ENCODE data around the gene GATD1.

DNA sequence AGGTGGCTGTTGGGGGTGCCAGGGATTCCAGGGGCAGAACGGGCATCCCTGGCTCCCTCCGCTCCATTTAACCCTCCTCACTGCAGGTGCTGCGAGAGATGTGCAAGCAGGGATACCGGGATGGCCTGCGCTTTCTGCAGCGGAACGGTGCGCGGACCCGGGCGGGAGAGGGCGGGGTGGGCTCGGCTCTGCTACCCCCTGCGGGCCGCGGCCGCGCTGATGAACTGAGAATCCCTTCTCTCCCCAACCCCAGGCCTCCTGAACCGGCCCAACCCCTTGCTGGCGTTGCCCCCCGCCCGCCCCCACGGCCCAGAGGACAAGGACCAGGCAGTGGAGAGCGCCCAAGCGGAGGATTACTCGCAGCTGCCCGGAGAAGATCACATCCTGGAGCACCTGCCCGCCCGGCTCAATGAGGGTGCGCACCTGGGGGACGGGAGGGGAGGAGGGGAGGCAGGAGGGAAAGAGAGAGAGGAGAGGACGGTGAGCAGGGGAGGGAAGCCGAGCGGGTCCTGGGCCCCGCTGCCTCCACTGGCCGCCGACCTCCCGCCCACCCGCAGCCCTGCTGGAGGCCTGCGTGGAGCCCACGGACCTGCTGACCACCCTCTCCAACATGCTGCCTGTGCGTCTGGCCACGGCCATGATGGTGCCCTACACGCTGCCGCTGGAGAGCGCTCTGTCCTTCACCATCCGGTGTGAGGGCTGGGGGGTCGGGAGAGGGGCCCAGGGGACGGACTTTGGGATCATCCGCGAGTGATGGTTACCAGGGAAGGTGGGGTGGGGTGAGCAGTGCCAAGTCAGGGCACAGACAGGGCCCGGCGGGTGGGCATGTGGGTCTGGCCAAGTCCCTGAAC is 46.4 kb upstream of the GATD1 start:
- TF ChIP-seq, protein P1, sequence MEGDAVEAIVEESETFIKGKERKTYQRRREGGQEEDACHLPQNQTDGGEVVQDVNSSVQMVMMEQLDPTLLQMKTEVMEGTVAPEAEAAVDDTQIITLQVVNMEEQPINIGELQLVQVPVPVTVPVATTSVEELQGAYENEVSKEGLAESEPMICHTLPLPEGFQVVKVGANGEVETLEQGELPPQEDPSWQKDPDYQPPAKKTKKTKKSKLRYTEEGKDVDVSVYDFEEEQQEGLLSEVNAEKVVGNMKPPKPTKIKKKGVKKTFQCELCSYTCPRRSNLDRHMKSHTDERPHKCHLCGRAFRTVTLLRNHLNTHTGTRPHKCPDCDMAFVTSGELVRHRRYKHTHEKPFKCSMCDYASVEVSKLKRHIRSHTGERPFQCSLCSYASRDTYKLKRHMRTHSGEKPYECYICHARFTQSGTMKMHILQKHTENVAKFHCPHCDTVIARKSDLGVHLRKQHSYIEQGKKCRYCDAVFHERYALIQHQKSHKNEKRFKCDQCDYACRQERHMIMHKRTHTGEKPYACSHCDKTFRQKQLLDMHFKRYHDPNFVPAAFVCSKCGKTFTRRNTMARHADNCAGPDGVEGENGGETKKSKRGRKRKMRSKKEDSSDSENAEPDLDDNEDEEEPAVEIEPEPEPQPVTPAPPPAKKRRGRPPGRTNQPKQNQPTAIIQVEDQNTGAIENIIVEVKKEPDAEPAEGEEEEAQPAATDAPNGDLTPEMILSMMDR (conservative IDR thresholded peaks at IDR 0.05; ENCODE audit: low read depth in 2 of 2), result 0 out of 4 replicates have a peak, but pooled peaks of 1 of the 2 experiments have one; percentile 9
- TF ChIP-seq, protein P2, sequence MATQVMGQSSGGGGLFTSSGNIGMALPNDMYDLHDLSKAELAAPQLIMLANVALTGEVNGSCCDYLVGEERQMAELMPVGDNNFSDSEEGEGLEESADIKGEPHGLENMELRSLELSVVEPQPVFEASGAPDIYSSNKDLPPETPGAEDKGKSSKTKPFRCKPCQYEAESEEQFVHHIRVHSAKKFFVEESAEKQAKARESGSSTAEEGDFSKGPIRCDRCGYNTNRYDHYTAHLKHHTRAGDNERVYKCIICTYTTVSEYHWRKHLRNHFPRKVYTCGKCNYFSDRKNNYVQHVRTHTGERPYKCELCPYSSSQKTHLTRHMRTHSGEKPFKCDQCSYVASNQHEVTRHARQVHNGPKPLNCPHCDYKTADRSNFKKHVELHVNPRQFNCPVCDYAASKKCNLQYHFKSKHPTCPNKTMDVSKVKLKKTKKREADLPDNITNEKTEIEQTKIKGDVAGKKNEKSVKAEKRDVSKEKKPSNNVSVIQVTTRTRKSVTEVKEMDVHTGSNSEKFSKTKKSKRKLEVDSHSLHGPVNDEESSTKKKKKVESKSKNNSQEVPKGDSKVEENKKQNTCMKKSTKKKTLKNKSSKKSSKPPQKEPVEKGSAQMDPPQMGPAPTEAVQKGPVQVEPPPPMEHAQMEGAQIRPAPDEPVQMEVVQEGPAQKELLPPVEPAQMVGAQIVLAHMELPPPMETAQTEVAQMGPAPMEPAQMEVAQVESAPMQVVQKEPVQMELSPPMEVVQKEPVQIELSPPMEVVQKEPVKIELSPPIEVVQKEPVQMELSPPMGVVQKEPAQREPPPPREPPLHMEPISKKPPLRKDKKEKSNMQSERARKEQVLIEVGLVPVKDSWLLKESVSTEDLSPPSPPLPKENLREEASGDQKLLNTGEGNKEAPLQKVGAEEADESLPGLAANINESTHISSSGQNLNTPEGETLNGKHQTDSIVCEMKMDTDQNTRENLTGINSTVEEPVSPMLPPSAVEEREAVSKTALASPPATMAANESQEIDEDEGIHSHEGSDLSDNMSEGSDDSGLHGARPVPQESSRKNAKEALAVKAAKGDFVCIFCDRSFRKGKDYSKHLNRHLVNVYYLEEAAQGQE (IDR thresholded peaks at IDR 0.05; ENCODE audit: unreplicated experiment), result no peak
- TF ChIP-seq JUNB (IDR thresholded peaks at IDR 0.05; ENCODE audit: unreplicated experiment) (no peak), EZH2 (IDR thresholded peaks at IDR 0.05; ENCODE audit: low read depth, unreplicated experiment) (no peak), POLR2AphosphoS5 (IDR thresholded peaks at IDR 0.05; ENCODE audit: low read depth) (no peak), EZH2phosphoT487 (IDR thresholded peaks at IDR 0.05; ENCODE audit: unreplicated experiment) (no peak), ZNF331 (CRISPR knock-in tag; IDR thresholded peaks at IDR 0.05; ENCODE audit: low read depth) (no peak), NANOG (IDR thresholded peaks at IDR 0.05; ENCODE audit: borderline replicate concordance) (no peak), CREB1 (CRISPR knock-in tag; IDR thresholded peaks at IDR 0.05; ENCODE audit: low read depth) (no peak)
- TF ChIP-seq, protein P3, sequence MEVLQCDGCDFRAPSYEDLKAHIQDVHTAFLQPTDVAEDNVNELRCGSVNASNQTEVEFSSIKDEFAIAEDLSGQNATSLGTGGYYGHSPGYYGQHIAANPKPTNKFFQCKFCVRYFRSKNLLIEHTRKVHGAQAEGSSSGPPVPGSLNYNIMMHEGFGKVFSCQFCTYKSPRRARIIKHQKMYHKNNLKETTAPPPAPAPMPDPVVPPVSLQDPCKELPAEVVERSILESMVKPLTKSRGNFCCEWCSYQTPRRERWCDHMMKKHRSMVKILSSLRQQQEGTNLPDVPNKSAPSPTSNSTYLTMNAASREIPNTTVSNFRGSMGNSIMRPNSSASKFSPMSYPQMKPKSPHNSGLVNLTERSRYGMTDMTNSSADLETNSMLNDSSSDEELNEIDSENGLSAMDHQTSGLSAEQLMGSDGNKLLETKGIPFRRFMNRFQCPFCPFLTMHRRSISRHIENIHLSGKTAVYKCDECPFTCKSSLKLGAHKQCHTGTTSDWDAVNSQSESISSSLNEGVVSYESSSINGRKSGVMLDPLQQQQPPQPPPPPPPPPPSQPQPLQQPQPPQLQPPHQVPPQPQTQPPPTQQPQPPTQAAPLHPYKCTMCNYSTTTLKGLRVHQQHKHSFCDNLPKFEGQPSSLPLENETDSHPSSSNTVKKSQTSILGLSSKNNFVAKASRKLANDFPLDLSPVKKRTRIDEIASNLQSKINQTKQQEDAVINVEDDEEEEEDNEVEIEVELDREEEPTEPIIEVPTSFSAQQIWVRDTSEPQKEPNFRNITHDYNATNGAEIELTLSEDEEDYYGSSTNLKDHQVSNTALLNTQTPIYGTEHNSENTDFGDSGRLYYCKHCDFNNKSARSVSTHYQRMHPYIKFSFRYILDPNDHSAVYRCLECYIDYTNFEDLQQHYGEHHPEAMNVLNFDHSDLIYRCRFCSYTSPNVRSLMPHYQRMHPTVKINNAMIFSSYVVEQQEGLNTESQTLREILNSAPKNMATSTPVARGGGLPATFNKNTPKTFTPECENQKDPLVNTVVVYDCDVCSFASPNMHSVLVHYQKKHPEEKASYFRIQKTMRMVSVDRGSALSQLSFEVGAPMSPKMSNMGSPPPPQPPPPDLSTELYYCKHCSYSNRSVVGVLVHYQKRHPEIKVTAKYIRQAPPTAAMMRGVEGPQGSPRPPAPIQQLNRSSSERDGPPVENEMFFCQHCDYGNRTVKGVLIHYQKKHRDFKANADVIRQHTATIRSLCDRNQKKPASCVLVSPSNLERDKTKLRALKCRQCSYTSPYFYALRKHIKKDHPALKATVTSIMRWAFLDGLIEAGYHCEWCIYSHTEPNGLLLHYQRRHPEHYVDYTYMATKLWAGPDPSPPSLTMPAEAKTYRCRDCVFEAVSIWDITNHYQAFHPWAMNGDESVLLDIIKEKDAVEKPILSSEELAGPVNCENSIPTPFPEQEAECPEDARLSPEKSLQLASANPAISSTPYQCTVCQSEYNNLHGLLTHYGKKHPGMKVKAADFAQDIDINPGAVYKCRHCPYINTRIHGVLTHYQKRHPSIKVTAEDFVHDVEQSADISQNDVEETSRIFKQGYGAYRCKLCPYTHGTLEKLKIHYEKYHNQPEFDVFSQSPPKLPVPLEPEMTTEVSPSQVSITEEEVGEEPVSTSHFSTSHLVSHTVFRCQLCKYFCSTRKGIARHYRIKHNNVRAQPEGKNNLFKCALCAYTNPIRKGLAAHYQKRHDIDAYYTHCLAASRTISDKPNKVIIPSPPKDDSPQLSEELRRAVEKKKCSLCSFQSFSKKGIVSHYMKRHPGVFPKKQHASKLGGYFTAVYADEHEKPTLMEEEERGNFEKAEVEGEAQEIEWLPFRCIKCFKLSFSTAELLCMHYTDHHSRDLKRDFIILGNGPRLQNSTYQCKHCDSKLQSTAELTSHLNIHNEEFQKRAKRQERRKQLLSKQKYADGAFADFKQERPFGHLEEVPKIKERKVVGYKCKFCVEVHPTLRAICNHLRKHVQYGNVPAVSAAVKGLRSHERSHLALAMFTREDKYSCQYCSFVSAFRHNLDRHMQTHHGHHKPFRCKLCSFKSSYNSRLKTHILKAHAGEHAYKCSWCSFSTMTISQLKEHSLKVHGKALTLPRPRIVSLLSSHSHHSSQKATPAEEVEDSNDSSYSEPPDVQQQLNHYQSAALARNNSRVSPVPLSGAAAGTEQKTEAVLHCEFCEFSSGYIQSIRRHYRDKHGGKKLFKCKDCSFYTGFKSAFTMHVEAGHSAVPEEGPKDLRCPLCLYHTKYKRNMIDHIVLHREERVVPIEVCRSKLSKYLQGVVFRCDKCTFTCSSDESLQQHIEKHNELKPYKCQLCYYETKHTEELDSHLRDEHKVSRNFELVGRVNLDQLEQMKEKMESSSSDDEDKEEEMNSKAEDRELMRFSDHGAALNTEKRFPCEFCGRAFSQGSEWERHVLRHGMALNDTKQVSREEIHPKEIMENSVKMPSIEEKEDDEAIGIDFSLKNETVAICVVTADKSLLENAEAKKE (CRISPR knock-in tag; IDR thresholded peaks at IDR 0.05), result no peak

Data from GM23338 (cell line).